HEK293 (cell line): Measurements from ENCODE around the gene RAB1A.

Experiments
- ELK4 ChIP-seq: IDR thresholded peaks from 2 replicates; pipeline ENCODE4 v1.6.1; 2011; ENCODE audit warnings: mild to moderate bottlenecking, low read depth, low read length, borderline replicate concordance
- FEZF1 ChIP-seq: fragments of 450-650 bp; formaldehyde crosslinking; IDR thresholded peaks from 2 replicates; pipeline ENCODE4 v1.5.1; 2016; ENCODE audit warnings: missing biosample characterization, missing genetic modification characterization
- GLIS1 ChIP-seq: fragments of 450-650 bp; formaldehyde crosslinking; IDR thresholded peaks from 2 replicates; pipeline ENCODE4 v1.5.1; 2016; ENCODE audit warnings: missing biosample characterization, missing genetic modification characterization
- HOXA7 ChIP-seq: sonication (generic); formaldehyde crosslinking; IDR thresholded peaks from 2 replicates; pipeline ENCODE4 v1.8.1; 2022; ENCODE audit warnings: missing genetic modification reagents, borderline replicate concordance
- SALL2 ChIP-seq: fragments of 450-650 bp; formaldehyde crosslinking; IDR thresholded peaks from 2 replicates; pipeline ENCODE4 v1.5.0; 2017; ENCODE audit warnings: missing biosample characterization, mild to moderate bottlenecking, missing genetic modification characterization, borderline replicate concordance
- SCRT2 ChIP-seq: fragments of 450-650 bp; formaldehyde crosslinking; IDR thresholded peaks from 2 replicates; pipeline ENCODE4 v1.5.1; 2016; ENCODE audit warnings: missing biosample characterization, missing genetic modification characterization
- SP2 ChIP-seq: fragments of 450-650 bp; formaldehyde crosslinking; IDR thresholded peaks from 2 replicates; pipeline ENCODE4 v1.5.1; 2016; ENCODE audit warnings: missing biosample characterization, missing genetic modification characterization
- ZBTB7A ChIP-seq: fragments of 450-650 bp; formaldehyde crosslinking; IDR thresholded peaks from 2 replicates; pipeline ENCODE4 v1.5.1; 2016; ENCODE audit warnings: low read depth, missing biosample characterization, missing genetic modification characterization
- ZFHX2 ChIP-seq: fragments of 450-650 bp; formaldehyde crosslinking; conservative IDR thresholded peaks from 2 replicates; pipeline ENCODE4 v1.5.1; 2016; ENCODE audit warnings: missing biosample characterization, missing genetic modification characterization
- ZNF2 ChIP-seq: fragments of 450-650 bp; formaldehyde crosslinking; IDR thresholded peaks from 2 replicates; pipeline ENCODE4 v1.5.1; 2016; ENCODE audit warnings: missing biosample characterization, missing genetic modification characterization
- ZNF274 ChIP-seq, 2 experiments: fragments of 200-500 bp in 1 of 2; fragments of 450-650 bp in 1 of 2; sonication (Bioruptor generic) in 1 of 2; formaldehyde crosslinking in 1 of 2; IDR thresholded peaks; 2 replicates each; pipeline versions ENCODE4 v1.5.1 to v1.6.1; 2014 to 2016; ENCODE audit warnings: borderline replicate concordance in 1 of 2, inconsistent platforms in 1 of 2, low read length in 1 of 2, missing biosample characterization in 1 of 2, missing genetic modification characterization in 1 of 2
- ZNF423 ChIP-seq: fragments of 450-650 bp; formaldehyde crosslinking; IDR thresholded peaks from 2 replicates; pipeline ENCODE4 v1.5.1; 2016; ENCODE audit warnings: missing biosample characterization, missing genetic modification characterization
- ZNF514 ChIP-seq: fragments of 450-650 bp; formaldehyde crosslinking; IDR thresholded peaks from 2 replicates; pipeline ENCODE4 v1.5.1; 2016; ENCODE audit warnings: missing biosample characterization, missing genetic modification characterization
- ZNF530 ChIP-seq: fragments of 450-650 bp; formaldehyde crosslinking; IDR thresholded peaks from 2 replicates; pipeline ENCODE4 v1.5.1; 2016; ENCODE audit warnings: low read depth, missing biosample characterization, missing genetic modification characterization
- ZNF544 ChIP-seq: fragments of 450-650 bp; formaldehyde crosslinking; IDR thresholded peaks from 2 replicates; pipeline ENCODE4 v1.5.0; 2017; ENCODE audit warnings: missing biosample characterization, missing genetic modification characterization
- ZNF600 ChIP-seq: fragments of 450-650 bp; formaldehyde crosslinking; IDR thresholded peaks from 2 replicates; pipeline ENCODE4 v1.5.1; 2016; ENCODE audit warnings: missing biosample characterization, missing genetic modification characterization
- ZNF624 ChIP-seq: fragments of 450-650 bp; formaldehyde crosslinking; IDR thresholded peaks from 2 replicates; pipeline ENCODE4 v1.5.1; 2017; ENCODE audit warnings: missing biosample characterization, missing genetic modification characterization
- ZNF658 ChIP-seq: fragments of 450-650 bp; formaldehyde crosslinking; IDR thresholded peaks from 2 replicates; pipeline ENCODE4; 2016; ENCODE audit warnings: missing biosample characterization, missing genetic modification characterization
- ZNF837 ChIP-seq: fragments of 450-650 bp; formaldehyde crosslinking; IDR thresholded peaks from 2 replicates; pipeline ENCODE4 v1.5.1; 2016; ENCODE audit warnings: missing biosample characterization, missing genetic modification characterization
- TF ChIP-seq, protein P1 (sequence below): fragments of 450-650 bp; formaldehyde crosslinking; IDR thresholded peaks from 2 replicates; pipeline ENCODE4 v1.5.1; 2016; ENCODE audit warnings: missing biosample characterization, missing genetic modification characterization
- TF ChIP-seq, protein P2 (sequence below): fragments of 450-650 bp; formaldehyde crosslinking; IDR thresholded peaks from 2 replicates; pipeline ENCODE4 v1.5.1; 2016; ENCODE audit warnings: missing biosample characterization, missing genetic modification characterization
- TF ChIP-seq, protein P3 (sequence below): fragments of 450-650 bp; formaldehyde crosslinking; IDR thresholded peaks from 2 replicates; pipeline ENCODE4 v1.5.1; 2017; ENCODE audit warnings: missing biosample characterization, missing genetic modification characterization
- TF ChIP-seq, protein P4 (sequence below): fragments of 450-650 bp; formaldehyde crosslinking; IDR thresholded peaks from 2 replicates; pipeline ENCODE4 v1.5.1; 2016; ENCODE audit warnings: missing biosample characterization, missing genetic modification characterization, borderline replicate concordance
- TF ChIP-seq, protein P5 (sequence below): fragments of 450-650 bp; formaldehyde crosslinking; IDR thresholded peaks from 2 replicates; pipeline ENCODE4 v1.5.1; 2017; ENCODE audit warnings: missing biosample characterization, missing genetic modification characterization
- TF ChIP-seq, protein P6 (sequence below): fragments of 450-650 bp; formaldehyde crosslinking; IDR thresholded peaks from 2 replicates; pipeline ENCODE4 v1.5.1; 2016; ENCODE audit warnings: missing biosample characterization, missing genetic modification characterization

The RAB1A gene

DNA sequence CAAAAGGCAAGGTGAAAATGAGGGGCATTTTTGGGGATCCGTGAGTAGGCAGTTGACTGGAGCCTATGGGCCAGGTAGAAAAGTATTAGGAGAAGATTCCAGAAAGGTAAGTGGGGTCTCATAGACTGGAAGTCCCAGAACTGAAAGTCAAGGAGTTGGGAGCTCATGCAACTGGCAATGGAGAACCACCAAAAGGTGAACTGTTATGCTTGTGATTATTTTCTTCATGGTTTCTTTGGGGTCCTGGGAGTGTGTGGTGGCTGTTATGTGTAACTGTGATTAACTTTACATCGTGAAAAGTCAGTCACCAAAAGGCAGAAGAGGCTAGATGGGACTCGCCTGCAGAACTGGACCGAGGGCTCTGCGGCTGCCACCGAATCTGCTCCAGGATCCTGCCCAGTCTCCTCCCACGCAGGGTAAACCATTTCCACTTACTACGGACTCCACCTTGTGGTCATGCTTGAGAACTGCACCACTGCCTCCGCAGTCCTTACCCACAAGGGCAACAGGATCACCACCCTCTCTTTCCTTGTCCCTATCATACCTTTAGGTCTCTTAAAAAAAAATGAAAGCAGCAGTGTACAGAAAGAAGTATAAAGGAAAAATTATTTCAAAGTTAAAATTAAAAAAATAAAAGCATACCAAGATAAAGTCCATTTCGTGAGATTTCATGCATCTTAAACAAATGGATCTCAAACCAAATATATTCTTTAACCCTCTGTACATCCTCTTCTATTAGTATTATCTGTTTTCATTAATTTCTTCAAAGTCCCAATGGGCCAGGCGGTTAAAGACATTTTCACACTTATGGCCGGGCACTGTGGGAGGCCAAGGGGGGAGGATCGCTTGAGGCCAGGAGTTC lies 89.3 kb downstream of the RAB1A start (continued):
- TF ChIP-seq, protein P1, sequence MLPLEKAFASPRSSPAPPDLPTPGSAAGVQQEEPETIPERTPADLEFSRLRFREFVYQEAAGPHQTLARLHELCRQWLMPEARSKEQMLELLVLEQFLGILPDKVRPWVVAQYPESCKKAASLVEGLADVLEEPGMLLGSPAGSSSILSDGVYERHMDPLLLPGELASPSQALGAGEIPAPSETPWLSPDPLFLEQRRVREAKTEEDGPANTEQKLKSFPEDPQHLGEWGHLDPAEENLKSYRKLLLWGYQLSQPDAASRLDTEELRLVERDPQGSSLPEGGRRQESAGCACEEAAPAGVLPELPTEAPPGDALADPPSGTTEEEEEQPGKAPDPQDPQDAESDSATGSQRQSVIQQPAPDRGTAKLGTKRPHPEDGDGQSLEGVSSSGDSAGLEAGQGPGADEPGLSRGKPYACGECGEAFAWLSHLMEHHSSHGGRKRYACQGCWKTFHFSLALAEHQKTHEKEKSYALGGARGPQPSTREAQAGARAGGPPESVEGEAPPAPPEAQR (tag by site-specific recombination), result no peak
- TF ChIP-seq SP2 (no peak), GLIS1 (tag by site-specific recombination) (no peak), ZNF544 (tag by site-specific recombination) (no peak), SALL2 (no peak), ELK4 (no peak), ZNF658 (tag by site-specific recombination) (no peak), ZNF423 (no peak), ZNF600 (tag by site-specific recombination) (0 out of 2 replicates have a peak, but pooled peaks have one; percentile 10), ZNF514 (no peak), ZNF530 (tag by site-specific recombination) (no peak), ZNF274 (IDR thresholded peaks at IDR 0.05; ENCODE audit: low read length) (no peak), ZNF274 (tag by site-specific recombination; IDR thresholded peaks at IDR 0.05; ENCODE audit: borderline replicate concordance) (no peak), SCRT2 (tag by site-specific recombination) (0 out of 2 replicates have a peak, but pooled peaks have one; percentile 22), ZNF2 (0 out of 2 replicates have a peak, but pooled peaks have one; percentile 64), ZNF837 (no peak), HOXA7 (CRISPR knock-in tag) (no peak), ZNF624 (no peak), FEZF1 (tag by site-specific recombination) (no peak), ZFHX2 (peak; percentile 86), ZBTB7A (tag by site-specific recombination) (no peak)
- TF ChIP-seq, protein P2, sequence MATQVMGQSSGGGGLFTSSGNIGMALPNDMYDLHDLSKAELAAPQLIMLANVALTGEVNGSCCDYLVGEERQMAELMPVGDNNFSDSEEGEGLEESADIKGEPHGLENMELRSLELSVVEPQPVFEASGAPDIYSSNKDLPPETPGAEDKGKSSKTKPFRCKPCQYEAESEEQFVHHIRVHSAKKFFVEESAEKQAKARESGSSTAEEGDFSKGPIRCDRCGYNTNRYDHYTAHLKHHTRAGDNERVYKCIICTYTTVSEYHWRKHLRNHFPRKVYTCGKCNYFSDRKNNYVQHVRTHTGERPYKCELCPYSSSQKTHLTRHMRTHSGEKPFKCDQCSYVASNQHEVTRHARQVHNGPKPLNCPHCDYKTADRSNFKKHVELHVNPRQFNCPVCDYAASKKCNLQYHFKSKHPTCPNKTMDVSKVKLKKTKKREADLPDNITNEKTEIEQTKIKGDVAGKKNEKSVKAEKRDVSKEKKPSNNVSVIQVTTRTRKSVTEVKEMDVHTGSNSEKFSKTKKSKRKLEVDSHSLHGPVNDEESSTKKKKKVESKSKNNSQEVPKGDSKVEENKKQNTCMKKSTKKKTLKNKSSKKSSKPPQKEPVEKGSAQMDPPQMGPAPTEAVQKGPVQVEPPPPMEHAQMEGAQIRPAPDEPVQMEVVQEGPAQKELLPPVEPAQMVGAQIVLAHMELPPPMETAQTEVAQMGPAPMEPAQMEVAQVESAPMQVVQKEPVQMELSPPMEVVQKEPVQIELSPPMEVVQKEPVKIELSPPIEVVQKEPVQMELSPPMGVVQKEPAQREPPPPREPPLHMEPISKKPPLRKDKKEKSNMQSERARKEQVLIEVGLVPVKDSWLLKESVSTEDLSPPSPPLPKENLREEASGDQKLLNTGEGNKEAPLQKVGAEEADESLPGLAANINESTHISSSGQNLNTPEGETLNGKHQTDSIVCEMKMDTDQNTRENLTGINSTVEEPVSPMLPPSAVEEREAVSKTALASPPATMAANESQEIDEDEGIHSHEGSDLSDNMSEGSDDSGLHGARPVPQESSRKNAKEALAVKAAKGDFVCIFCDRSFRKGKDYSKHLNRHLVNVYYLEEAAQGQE (tag by site-specific recombination), result no peak
- TF ChIP-seq, protein P3, sequence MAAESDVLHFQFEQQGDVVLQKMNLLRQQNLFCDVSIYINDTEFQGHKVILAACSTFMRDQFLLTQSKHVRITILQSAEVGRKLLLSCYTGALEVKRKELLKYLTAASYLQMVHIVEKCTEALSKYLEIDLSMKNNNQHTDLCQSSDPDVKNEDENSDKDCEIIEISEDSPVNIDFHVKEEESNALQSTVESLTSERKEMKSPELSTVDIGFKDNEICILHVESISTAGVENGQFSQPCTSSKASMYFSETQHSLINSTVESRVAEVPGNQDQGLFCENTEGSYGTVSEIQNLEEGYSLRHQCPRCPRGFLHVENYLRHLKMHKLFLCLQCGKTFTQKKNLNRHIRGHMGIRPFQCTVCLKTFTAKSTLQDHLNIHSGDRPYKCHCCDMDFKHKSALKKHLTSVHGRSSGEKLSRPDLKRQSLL (tag by site-specific recombination), result 0 out of 2 replicates have a peak, but pooled peaks have one; percentile 48
- TF ChIP-seq, protein P4, sequence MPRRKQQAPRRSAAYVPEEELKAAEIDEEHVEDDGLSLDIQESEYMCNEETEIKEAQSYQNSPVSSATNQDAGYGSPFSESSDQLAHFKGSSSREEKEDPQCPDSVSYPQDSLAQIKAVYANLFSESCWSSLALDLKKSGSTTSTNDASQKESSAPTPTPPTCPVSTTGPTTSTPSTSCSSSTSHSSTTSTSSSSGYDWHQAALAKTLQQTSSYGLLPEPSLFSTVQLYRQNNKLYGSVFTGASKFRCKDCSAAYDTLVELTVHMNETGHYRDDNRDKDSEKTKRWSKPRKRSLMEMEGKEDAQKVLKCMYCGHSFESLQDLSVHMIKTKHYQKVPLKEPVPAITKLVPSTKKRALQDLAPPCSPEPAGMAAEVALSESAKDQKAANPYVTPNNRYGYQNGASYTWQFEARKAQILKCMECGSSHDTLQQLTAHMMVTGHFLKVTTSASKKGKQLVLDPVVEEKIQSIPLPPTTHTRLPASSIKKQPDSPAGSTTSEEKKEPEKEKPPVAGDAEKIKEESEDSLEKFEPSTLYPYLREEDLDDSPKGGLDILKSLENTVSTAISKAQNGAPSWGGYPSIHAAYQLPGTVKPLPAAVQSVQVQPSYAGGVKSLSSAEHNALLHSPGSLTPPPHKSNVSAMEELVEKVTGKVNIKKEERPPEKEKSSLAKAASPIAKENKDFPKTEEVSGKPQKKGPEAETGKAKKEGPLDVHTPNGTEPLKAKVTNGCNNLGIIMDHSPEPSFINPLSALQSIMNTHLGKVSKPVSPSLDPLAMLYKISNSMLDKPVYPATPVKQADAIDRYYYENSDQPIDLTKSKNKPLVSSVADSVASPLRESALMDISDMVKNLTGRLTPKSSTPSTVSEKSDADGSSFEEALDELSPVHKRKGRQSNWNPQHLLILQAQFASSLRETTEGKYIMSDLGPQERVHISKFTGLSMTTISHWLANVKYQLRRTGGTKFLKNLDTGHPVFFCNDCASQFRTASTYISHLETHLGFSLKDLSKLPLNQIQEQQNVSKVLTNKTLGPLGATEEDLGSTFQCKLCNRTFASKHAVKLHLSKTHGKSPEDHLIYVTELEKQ, result no peak
- TF ChIP-seq, protein P5, sequence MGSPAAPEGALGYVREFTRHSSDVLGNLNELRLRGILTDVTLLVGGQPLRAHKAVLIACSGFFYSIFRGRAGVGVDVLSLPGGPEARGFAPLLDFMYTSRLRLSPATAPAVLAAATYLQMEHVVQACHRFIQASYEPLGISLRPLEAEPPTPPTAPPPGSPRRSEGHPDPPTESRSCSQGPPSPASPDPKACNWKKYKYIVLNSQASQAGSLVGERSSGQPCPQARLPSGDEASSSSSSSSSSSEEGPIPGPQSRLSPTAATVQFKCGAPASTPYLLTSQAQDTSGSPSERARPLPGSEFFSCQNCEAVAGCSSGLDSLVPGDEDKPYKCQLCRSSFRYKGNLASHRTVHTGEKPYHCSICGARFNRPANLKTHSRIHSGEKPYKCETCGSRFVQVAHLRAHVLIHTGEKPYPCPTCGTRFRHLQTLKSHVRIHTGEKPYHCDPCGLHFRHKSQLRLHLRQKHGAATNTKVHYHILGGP, result no peak
- TF ChIP-seq, protein P6, sequence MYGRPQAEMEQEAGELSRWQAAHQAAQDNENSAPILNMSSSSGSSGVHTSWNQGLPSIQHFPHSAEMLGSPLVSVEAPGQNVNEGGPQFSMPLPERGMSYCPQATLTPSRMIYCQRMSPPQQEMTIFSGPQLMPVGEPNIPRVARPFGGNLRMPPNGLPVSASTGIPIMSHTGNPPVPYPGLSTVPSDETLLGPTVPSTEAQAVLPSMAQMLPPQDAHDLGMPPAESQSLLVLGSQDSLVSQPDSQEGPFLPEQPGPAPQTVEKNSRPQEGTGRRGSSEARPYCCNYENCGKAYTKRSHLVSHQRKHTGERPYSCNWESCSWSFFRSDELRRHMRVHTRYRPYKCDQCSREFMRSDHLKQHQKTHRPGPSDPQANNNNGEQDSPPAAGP, result no peak
